DMS79 (cell line): ENCODE results near the gene DIP2C.
A peak's percentile ranks its signal among the peaks of the same experiment; 100 is the strongest.

ENCODE experiments used
- DNase-seq: peaks from one replicate; lab custom pipeline; 2025; lab: John Stamatoyannopoulos, UW

Gene DIP2C

GRCh38 chr10:627032-627992, 62.2 kb downstream of the DIP2C start:
- no peak for DNase-seq

- DNase-seq = no peak
Measured at GRCh38 chr10:625751-626711, 63.4 kb downstream of the DIP2C start.

GRCh38 chr10:625333-625696, 64.2 kb downstream of the DIP2C start:
- DNase-seq = no peak

GRCh38 chr10:624605-625332, 64.7 kb downstream of the DIP2C start:
- peak; percentile 37 for DNase-seq

- DNase-seq = no peak
Measured at GRCh38 chr10:624312-624604, 65.2 kb downstream of the DIP2C start.

GRCh38 chr10:623477-624311, 65.8 kb downstream of the DIP2C start:
- DNase-seq = no peak

GRCh38 chr10:623014-623413, 66.5 kb downstream of the DIP2C start:
- no peak for DNase-seq

GRCh38 chr10:621981-622740, 67.3 kb downstream of the DIP2C start:
- no peak for DNase-seq

GRCh38 chr10:621513-621912, 68.0 kb downstream of the DIP2C start:
- no peak for DNase-seq

- DNase-seq = no peak
Measured at GRCh38 chr10:620971-621370, 68.5 kb downstream of the DIP2C start.

GRCh38 chr10:620417-620816, 69.1 kb downstream of the DIP2C start:
- no peak for DNase-seq

GRCh38 chr10:619710-620109, 69.8 kb downstream of the DIP2C start:
- DNase-seq = no peak

GRCh38 chr10:618229-618989, 71.1 kb downstream of the DIP2C start:
- DNase-seq = no peak

- no peak for DNase-seq
Measured at GRCh38 chr10:617471-617870, 72.0 kb downstream of the DIP2C start.

- no peak for DNase-seq
Measured at GRCh38 chr10:615583-616152, 73.8 kb downstream of the DIP2C start.

- DNase-seq = no peak
Measured at GRCh38 chr10:614790-615582, 74.5 kb downstream of the DIP2C start.

GRCh38 chr10:614139-614711, 75.2 kb downstream of the DIP2C start:
- no peak for DNase-seq
